HG03354 (cell line): ENCODE measurements around the gene CDK7.
A peak's percentile ranks its signal among the peaks of the same experiment; 100 is the strongest.
"Not testable (repeated sequence)": the region's sequence is repeated elsewhere in the genome, so short reads cannot be mapped to it uniquely, and the experiment has no call there.

Experiments
- ATAC-seq: cut with Tn5 transposase; IDR thresholded peaks from one replicate; pipeline ENCODE4 v1.9.1; 2021; ENCODE audit warnings: mild to moderate bottlenecking; ENCODE audit not compliant: unreplicated experiment, poor library complexity, severe bottlenecking

Gene CDK7

DNA sequence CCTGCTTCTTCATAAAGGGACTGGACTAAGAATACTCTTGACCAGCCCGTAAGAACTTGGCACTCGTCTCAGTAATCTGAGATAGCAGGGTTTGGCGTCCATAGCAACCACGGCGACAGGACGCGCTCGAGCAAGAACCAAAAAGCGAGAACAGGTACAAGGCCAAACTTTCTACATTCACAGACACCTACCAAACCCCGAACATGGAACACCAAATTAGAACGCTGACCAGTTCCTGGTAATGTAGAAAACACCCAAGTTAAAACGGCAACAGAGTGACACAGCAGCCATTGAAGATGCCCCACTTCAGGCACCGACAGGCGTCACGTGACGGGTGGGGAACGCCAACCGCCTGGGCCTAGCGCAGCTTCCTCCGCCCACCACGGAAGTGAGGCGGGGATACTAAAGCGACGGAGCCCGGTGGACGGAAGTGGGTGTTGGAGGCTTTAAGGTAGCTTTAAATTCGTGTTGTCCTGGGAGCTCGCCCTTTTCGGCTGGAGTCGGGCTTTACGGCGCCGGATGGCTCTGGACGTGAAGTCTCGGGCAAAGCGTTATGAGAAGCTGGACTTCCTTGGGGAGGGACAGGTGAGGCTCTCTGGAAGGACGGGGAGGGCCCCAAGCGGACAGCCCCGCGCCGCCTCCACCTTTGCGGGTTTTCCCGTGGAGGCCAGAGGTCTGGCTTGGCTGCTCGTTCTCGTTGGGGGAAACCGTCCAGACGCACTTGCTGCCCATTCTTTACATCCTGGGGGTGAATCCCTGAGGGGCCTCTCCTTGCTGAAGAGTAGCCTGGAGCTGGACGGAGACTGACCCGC, at the start of gene CDK7:
Gene CDK7, plus strand, starts transcription at position 430 of the 812 bp plus-strand sequence. Its CDS starts 90 bp downstream, at position 520.
- peak; percentile 99 for ATAC-seq

DNA sequence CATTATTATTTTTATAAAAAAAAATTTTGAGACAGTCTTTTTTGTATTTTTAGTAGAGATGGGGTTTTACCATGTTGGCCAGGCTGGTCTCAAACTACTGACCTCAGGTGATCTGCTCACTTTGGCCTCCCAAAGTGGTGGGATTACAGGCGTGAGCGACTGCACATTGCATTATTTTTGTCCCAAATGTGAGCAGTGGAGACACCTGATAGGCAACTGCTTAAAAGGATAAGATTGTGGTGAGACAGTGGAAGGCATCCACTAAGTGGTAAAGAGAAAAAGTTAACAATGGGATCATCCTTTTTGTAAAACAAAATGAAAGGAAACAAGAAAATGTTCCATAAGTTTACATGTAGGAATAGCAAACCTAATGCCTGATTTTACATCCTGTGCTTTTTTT, 47.3 kb upstream of the CDK7 start:
- ATAC-seq = no peak

- no peak for ATAC-seq
These were observed 45.9 kb upstream of the CDK7 start for GRCh38 chr5:69188811-69189161.

DNA sequence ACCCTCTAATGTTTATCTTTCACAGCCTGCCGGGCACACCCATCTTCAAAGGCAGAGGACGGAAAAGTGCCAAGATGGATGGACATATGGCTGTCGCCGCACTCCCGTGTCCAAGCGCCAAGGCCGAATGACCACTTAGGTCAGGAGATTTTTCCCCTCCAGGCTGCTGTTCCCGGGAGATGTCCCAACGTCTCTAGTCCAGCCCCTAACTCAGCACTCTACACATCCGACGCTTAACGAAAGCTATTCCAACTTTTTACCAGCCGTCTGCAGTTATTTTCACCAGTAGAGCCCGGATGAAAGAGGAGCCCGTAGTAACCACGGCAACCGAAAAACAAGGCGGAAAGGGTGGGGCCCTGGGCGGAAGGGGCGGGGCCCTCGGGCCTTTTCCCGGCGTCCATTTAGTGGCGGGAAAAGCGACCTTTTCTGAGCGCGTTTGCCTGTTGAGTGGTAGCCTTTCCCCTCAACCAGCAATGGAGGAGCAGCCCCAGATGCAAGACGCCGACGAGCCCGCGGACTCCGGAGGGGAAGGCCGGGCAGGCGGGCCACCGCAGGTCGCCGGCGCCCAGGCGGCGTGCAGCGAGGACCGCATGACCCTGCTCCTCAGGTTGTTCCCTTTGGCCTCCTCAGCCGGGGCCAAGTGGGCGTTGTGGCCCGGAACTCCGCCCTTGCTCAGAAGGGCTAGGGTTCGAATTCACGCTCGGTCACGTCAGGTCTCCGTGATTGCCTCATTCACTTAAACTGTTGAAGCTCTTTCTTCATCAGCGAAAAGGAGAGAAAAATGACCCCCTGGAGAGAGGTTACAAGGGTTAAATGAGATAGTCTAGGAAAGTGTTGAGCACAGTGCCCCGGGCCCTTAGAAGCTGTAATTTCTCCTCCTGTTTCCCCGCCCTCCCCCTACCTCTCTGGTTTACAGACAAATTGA, 45.3 kb upstream of the CDK7 start, which contains the start of gene CENPH:
Gene CENPH, plus strand, starts transcription at position 422 of the 925 bp plus-strand sequence. Its CDS starts 52 bp downstream, at position 474.
- peak; percentile 96 for ATAC-seq

DNA sequence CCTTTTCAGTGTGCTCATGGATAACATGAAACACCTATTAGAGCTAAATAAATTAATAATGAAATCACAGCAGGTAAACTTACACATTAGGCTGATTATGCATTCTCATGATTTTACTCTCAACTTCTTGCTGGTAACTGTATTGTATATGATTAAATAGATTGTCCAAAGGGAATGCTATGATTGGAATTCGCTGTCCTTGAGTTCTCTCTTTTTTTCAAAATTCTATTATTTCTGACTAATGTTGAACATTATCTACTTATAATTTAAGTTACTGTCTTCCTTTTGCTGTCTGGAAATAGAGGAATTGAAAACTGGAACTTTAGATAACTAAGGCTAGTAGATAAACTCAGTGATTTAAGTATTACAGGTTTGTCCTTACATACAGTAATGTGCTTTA, 32.2 kb upstream of the CDK7 start:
- no peak for ATAC-seq

DNA sequence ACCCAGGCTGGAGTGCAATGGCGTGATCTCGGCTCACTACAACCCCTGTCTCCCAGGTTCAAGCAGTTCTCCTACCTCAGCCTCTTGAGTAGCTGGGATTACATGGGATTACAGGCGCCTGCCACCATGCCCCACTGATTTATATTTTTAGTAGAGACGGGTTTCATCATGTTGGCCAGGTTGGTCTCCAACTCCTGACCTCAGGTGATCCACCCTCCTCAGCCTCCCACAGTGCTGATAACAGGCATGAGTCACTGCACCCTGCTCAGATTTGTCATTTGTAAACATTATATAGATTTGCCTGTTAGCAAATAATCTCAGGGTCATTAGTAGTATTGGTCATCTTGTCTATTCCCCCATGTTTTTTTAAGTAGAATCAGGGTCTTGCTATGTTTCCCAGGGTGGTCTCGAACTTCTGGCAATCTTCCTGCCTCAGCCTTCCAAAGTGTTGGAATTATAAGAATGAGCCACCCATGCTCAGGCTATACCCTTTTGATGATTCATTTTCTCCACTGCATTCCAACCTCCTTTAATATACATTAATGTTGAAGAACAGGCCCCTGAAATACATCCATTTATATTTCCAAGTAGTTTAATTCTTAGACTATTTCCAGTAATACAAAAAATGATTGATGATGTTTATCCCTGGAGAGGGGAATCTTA, 28.0 kb upstream of the CDK7 start:
- no peak for ATAC-seq

- ATAC-seq = no peak
These were observed 25.1 kb upstream of the CDK7 start for GRCh38 chr5:69209602-69210001.

- no peak for ATAC-seq
These were observed 23.5 kb upstream of the CDK7 start for GRCh38 chr5:69211200-69211599.

- ATAC-seq = no peak
These were observed 22.7 kb upstream of the CDK7 start for GRCh38 chr5:69212022-69212421.

DNA sequence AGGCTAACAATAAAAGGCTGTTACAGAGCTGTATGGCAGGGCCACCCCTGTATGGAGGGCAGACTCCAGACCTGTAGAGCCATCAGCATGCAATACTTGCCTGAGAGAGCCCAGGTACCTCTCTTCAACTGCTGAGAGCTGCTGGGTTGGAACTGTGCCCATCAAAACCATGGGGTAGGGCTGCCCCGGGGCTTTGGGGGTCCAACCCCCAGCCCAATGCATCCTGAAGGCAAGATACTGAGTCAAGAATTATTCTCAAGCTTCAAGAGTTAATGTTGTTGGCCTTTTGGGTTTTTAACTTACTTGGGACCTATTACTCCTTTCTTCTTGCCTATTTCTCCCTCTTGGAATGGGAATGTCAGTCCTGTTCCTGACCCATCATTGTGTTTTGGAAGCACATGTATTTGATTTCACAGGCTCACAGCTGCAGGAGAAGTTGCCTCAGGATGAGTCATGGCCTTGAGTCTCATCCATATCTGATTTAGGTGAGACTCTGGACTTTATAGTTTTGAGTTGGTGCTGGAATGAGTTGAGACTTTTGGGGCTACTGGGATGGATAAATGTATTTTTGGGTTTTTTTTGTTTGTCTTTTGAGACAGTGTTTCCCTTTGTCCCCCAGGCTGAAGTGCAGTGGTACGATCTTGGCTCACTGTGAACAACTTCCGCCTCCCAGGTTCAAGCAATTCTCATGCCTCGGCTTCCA, 21.0 kb upstream of the CDK7 start:
- ATAC-seq = no peak

DNA sequence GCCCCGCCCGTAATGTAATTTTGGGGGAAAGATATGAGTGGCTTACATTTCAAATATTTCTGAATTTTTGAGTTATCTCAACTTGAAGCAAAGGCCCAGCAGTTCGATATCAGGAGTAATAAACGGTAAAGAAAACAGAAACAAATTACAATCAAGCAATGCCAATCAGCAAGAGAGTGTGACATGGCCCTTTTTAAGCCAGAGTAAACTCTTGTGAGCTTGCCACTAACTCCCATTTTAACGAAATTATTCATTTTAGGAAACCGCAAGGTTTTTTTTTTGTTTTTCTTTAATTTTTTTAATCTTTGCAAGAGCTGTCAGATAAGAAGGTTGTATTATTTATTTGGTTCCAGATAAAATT, 17.6 kb upstream of the CDK7 start:
- ATAC-seq = no peak

DNA sequence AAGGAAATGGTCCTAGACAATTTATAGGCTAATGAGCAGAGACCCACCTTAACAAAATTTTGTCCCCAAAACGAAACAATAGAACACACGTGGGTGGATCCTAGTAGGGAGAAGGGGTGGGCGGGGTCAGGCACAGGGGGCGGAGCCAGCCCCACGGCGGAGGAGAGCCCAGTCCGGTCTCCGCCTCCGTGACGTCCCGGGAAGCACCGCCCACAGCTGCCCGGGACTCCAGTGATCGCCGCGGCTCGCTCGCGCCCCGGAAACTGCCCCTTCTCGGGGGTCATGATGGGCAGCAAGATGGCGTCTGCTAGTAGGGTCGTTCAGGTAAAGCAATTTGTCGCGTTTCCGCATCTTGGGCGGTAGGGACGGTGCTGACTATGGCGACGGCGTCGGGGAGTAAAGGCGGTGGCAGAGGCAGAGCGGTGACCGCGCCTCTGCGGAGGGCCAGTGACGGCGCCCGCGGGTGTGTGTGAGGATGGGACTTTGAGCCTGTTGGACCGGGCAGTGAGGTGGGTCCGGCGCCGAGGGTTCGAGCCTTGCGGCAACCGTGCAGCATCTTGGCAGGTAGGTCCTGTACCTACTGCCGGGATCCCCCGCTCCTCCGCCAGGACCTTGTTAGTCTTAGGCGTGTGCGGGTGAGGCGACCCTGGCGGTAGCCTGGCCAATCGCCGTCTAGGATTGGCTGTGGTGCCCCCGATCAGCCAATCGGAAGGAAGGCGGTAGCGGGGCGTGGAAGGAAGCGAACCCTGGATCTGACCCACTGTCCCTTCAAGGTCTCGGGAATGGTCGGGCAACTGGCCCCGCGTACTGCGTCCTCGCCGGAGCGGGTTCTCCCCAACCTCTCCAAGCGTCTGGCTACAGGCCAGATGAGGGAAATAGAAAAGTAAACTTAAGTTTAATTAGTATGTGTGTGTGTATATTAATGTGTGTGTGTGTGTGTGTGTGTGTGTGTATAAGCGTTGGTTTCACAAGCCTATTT, 16.8 kb upstream of the CDK7 start:
- ATAC-seq = peak; percentile 93

- ATAC-seq = no peak
These were observed 14.7 kb upstream of the CDK7 start for GRCh38 chr5:69219939-69220338.

- ATAC-seq = not testable (repeated sequence)
These were observed 14.3 kb upstream of the CDK7 start for GRCh38 chr5:69220371-69220770.

GRCh38 chr5:69220833-69221232, 13.9 kb upstream of the CDK7 start:
- ATAC-seq = not testable (repeated sequence)

- ATAC-seq = no peak
These were observed 10.2 kb upstream of the CDK7 start for GRCh38 chr5:69224520-69224919.

DNA sequence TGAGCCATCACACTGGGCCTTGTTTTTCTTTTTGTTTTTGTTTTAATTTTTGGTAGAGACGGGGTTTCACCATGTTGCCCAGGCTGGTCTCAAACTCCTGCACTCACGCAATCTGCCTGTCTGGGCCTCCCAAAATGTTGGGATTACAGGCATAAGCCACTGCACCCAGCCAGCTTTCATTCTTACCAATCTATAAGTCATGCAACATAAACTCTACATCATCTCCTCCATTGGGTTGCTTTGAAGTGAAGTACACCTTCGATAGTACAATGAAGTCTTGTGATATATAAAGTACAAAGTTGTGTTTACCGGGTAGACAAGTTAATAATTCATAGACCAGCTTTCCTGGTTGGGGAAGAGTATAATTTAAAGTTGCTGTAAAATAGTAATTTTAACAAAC, 8.8 kb upstream of the CDK7 start:
- ATAC-seq = no peak

DNA sequence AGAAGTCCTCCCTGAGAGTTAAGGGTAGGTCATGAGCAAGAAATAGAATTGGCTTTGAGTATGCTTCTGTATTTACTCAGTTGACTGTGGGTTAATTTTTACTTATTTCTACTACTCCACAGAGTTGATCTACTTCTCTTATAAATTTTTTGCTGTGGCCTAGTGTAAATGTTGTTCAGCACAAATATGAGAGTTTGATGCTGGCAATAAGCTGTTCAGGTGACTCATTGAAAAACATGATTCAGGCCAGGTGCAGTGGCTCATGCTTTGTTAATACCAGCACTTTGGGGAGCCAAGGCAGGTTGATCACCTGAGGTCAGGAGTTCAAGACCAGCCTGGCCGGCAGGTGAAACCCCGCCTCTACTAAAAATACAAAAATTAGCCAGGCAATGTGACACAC, 4.5 kb upstream of the CDK7 start:
- no peak for ATAC-seq

DNA sequence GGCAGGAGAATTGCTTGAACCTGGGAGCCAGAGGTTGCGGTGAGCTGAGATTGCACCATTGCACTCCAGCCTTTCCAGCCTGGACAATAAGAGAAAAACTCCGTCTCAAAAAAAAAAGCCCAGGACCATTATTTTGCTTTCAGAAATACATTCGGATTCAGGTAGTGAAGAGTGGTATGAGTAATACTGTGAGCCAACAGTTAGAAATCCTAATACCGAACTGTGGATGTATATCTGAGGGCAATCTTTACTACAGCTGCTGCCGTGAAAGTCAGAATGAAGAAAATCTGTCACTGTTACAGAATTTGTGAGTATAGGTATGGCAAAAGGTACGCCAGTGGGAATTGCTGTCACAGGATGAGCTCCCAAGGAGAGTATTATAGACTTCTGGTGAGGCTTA, 3.4 kb upstream of the CDK7 start:
- ATAC-seq = no peak
